ENCODE measurements around the gene TCP11L1. TPM values are rescaled to one million over a fixed set of nuclear protein-coding genes. Genes with fewer than 3 reads are reported as not detected.

Gene TCP11L1
- total RNA-seq, 1 experiment from 2014 or later: 44.5 TPM

DNA sequence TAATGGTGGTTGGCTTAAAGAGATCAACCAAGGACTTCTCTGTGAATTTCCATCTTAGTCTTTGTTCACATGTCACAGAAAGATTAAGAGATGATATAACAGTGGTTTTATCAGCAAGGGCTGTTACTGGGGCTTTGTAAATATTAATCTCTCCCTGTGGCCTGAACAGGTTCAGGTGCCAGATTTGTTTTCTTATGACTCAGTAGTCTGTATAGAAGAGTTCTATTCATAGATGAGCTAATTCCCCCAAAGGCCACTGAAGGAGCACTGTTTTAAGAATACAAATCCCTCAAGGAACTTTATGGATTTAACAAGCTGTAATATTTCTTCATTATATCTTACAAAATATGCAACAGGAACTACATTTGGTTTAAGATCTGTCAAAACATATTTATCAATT, 50.4 kb downstream of the TCP11L1 start:
- Histone ChIP-seq H3K4me1 (ENCODE audit: insufficient read depth, low read length, poor library complexity, severe bottlenecking) (peaks cover 12% of the 10 kb centered on the region), H3K4me3 (ENCODE audit: low read depth, low read length, poor library complexity, severe bottlenecking) (no peak overlapping the region), H3K27ac (ENCODE audit: low read depth, low read length, poor library complexity, severe bottlenecking) (no peak overlapping the region), H3K9me3 (ENCODE audit: low read depth, low read length, poor library complexity, severe bottlenecking) (no peaks in the 10 kb centered on the region), H3K27me3 (replicated peaks; ENCODE audit: insufficient read depth, low read depth, low read length, poor library complexity) (no peaks in the 10 kb centered on the region), H3K36me3 (ENCODE audit: insufficient read depth, low read length, poor library complexity, severe bottlenecking) (peaks cover 22% of the 10 kb centered on the region)
- ChIA-PET CTCF (no interaction called here), POLR2A (ENCODE audit: low non-redundant PET) (no interaction called here)
- DNase-seq (ENCODE audit: low spot score): no peak
- no TSS peak for BruUV-seq (replicated peaks)
- intact Hi-C loops (cut with micrococcal nuclease; ENCODE audit: unreplicated experiment): no loop called here
- TF ChIP-seq CTCF (conservative IDR thresholded peaks at IDR 0.05; ENCODE audit: low read depth, low read length) (no peak), EZH2 (IDR thresholded peaks at IDR 0.05; ENCODE audit: borderline replicate concordance, low read depth, low read length, poor library complexity, severe bottlenecking) (no peak)

DNA sequence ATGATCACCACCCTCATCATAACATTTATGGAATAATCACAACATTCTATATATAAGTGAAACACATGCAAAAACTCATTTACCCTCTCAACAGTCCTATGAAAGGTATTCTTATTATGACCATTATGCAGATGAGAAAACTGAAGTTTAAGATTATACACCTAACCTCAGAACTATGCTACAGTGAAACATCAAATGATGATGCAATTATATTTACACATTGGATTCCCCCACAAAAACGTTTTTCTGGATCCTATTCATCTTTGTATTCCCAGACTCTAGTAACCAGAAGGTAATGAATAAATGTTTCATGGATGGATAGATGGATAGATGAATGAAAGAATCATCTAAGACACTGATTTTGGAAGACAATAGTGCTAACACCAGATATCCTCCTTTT, 54.8 kb downstream of the TCP11L1 start:
- Histone ChIP-seq H3K36me3 (ENCODE audit: insufficient read depth, low read length, poor library complexity, severe bottlenecking) (peaks cover 45% of the 10 kb centered on the region), H3K27ac (ENCODE audit: low read depth, low read length, poor library complexity, severe bottlenecking) (no peak overlapping the region), H3K27me3 (replicated peaks; ENCODE audit: insufficient read depth, low read depth, low read length, poor library complexity) (no peaks in the 10 kb centered on the region), H3K4me1 (ENCODE audit: insufficient read depth, low read length, poor library complexity, severe bottlenecking) (no peaks in the 10 kb centered on the region), H3K9me3 (ENCODE audit: low read depth, low read length, poor library complexity, severe bottlenecking) (no peaks in the 10 kb centered on the region), H3K4me3 (ENCODE audit: low read depth, low read length, poor library complexity, severe bottlenecking) (no peak overlapping the region)
- no TSS peak for BruUV-seq (replicated peaks)
- no peak for DNase-seq (ENCODE audit: low spot score)
- TF ChIP-seq CTCF (conservative IDR thresholded peaks at IDR 0.05; ENCODE audit: low read depth, low read length): no peak
- no peak for TF ChIP-seq EZH2 (IDR thresholded peaks at IDR 0.05; ENCODE audit: borderline replicate concordance, low read depth, low read length, poor library complexity, severe bottlenecking)
- CTCF ChIA-PET: no interaction called here
- intact Hi-C loops (cut with micrococcal nuclease; ENCODE audit: unreplicated experiment): no loop called here
- POLR2A ChIA-PET (ENCODE audit: low non-redundant PET): no interaction called here

DNA sequence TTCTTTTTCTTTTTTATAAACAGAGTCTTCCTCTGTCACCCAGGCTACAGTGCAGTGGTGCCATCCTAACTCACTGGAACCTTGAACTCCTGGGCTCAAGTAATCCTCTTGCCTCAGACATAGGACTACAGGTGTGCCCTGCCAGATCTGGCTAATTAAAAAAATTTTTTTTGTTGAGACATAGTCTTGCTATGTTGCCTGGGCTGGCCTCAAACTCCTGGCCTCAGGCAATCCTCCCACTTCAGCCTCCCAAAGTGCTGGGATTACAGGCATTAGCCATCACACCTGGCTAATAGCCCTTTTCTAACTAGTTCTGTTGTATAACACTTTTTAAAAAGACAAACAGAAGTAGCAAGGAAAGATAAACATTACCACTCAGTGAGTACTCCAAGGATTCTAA, 64.5 kb downstream of the TCP11L1 start:
- ChIA-PET POLR2A (ENCODE audit: low non-redundant PET) (interaction anchor here (0.6 kb wide), 1 partner anchor 71 kb away, joined by 5 read pairs; no protein-coding TSS in a partner anchor), CTCF (no interaction called here)
- no peaks in the 10 kb centered on the region for H3K4me1 ChIP-seq (ENCODE audit: insufficient read depth, low read length, poor library complexity, severe bottlenecking)
- no peak overlapping the region for H3K4me3 ChIP-seq (ENCODE audit: low read depth, low read length, poor library complexity, severe bottlenecking)
- no peak for DNase-seq (ENCODE audit: low spot score)
- intact Hi-C loops (cut with micrococcal nuclease; ENCODE audit: unreplicated experiment): no loop called here
- no peaks in the 10 kb centered on the region for H3K9me3 ChIP-seq (ENCODE audit: low read depth, low read length, poor library complexity, severe bottlenecking)
- no TSS peak for BruUV-seq (replicated peaks)
- H3K36me3 ChIP-seq (ENCODE audit: insufficient read depth, low read length, poor library complexity, severe bottlenecking): peaks cover 34% of the 10 kb centered on the region
- no peak overlapping the region for H3K27ac ChIP-seq (ENCODE audit: low read depth, low read length, poor library complexity, severe bottlenecking)
- H3K27me3 ChIP-seq (replicated peaks; ENCODE audit: insufficient read depth, low read depth, low read length, poor library complexity): no peaks in the 10 kb centered on the region
- no peak for TF ChIP-seq CTCF (conservative IDR thresholded peaks at IDR 0.05; ENCODE audit: low read depth, low read length)
- no peak for TF ChIP-seq EZH2 (IDR thresholded peaks at IDR 0.05; ENCODE audit: borderline replicate concordance, low read depth, low read length, poor library complexity, severe bottlenecking)
